ENCODE data around the gene RSL24D1.

RSL24D1 gene

DNA sequence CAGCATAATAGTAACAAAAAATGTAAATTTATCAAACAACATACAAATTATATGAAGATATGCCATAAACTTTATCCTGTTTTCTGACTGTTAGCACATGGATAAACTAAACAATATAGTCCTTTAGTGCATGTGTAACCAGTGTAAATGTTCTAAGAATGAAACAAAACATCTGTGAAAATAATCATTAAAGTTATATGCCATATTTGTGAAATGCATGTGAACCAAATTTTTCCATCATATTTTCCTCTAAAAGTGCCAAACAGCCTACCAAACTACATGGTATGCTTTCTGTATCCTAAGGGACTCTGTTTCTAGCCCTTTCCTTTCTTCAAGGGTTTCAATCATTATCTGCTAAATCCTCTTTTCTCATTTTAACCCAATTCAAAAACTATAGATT is 23.9 kb upstream of the RSL24D1 start:
- in situ Hi-C loops (cut with HindIII; ENCODE audit: low sequenced_read_pairs) = no loop called here
- TF ChIP-seq, protein P1, sequence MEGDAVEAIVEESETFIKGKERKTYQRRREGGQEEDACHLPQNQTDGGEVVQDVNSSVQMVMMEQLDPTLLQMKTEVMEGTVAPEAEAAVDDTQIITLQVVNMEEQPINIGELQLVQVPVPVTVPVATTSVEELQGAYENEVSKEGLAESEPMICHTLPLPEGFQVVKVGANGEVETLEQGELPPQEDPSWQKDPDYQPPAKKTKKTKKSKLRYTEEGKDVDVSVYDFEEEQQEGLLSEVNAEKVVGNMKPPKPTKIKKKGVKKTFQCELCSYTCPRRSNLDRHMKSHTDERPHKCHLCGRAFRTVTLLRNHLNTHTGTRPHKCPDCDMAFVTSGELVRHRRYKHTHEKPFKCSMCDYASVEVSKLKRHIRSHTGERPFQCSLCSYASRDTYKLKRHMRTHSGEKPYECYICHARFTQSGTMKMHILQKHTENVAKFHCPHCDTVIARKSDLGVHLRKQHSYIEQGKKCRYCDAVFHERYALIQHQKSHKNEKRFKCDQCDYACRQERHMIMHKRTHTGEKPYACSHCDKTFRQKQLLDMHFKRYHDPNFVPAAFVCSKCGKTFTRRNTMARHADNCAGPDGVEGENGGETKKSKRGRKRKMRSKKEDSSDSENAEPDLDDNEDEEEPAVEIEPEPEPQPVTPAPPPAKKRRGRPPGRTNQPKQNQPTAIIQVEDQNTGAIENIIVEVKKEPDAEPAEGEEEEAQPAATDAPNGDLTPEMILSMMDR (IDR thresholded peaks at IDR 0.05; ENCODE audit: low read depth, low read length, missing control alignments) = no peak
- H3K4me3 ChIP-seq (ENCODE audit: low read depth, low read length) = no peak overlapping the region
- DNase-seq (ENCODE audit: low read depth) = no peak

DNA sequence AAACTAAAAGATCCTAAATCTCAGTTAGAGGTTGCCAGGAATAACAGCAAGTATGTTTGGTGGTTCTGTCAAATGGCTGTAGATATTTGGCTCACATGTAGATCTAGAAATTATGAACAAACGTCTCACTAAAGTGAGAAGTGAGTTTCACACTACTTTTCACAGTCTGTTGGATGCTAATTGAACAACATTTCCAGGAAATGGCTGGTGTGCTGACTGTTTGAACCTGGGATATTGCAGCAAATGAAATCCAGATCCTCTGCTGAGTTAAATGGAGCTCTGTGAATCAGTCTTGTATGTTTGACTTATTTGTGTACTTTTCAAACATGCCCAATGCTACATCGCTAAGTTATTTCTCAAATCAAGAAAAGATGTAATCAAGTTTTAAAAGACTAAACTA is 21.3 kb upstream of the RSL24D1 start:
- DNase-seq (ENCODE audit: low read depth) = no peak
- in situ Hi-C loops (cut with HindIII; ENCODE audit: low sequenced_read_pairs) = loop anchor here (10.0 kb wide), 2 partner anchors 97 to 167 kb away; partner anchors contain the start of genes PIGB and PIGBOS1
- no peak overlapping the region for H3K4me3 ChIP-seq (ENCODE audit: low read depth, low read length)
- TF ChIP-seq, protein P1 (IDR thresholded peaks at IDR 0.05; ENCODE audit: low read depth, low read length, missing control alignments) = no peak

DNA sequence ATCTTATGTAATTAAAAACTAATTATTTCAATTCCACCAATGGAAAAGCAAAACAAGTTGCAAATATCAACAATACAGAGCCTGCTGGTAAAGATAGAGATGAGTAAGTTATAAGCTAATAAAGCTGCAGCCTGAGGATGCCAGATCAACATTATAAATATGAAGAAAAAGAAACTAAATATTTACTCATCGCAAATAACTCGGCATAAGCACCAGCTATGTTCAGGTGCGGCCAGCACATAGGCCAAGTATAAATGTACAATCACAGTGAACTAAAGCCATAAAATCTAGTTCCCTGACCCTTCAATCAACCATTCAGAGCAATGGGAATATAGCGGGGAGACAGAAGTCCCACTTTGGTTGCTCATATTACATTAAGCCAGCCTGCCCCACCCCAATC is 7.7 kb upstream of the RSL24D1 start:
- TF ChIP-seq, protein P1 (IDR thresholded peaks at IDR 0.05; ENCODE audit: low read depth, low read length, missing control alignments) = no peak
- in situ Hi-C loops (cut with HindIII; ENCODE audit: low sequenced_read_pairs) = no loop called here
- DNase-seq (ENCODE audit: low read depth) = no peak
- no peak overlapping the region for H3K4me3 ChIP-seq (ENCODE audit: low read depth, low read length)

DNA sequence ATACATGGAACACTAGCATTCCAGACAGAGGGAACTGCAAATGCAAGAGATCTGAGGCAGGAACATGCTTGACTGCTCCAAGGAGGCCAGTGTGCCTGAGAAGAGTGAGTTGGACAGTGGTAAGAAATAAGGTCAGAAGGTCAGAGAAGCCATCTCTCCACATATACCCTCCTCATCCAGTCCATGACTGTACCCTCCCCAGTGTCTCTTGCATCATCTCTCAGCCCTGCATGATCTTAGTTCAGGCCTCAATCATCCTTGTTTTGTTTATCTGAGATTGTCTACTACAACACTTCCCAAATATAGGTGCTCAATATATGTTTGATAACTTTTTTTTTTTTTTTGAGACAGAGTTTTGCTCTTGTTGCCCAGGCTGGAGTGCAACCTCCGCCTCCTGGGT is 5.5 kb upstream of the RSL24D1 start:
- no peak for DNase-seq (ENCODE audit: low read depth)
- in situ Hi-C loops (cut with HindIII; ENCODE audit: low sequenced_read_pairs) = no loop called here
- TF ChIP-seq, protein P1 (IDR thresholded peaks at IDR 0.05; ENCODE audit: low read depth, low read length, missing control alignments) = no peak
- H3K4me3 ChIP-seq (ENCODE audit: low read depth, low read length) = no peak overlapping the region

DNA sequence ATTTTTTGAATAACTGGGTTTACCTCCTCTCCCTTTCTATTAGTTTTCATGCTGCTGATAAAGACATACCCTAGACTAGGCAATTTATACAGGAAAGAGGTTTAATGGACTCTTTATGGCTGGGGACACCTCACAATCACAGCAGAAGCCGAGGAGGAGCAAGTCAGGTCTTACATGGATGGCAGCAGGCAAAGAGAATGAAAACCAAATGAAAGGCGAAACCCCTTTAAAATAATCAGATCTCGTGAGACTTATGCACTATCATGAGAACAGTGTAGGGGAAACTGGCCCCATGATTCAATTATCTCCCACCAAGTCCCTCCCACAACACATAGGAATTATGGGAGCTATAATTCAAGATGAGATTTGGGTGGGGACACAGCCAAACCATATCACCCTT is 2.0 kb upstream of the RSL24D1 start:
- no peak for DNase-seq (ENCODE audit: low read depth)
- TF ChIP-seq, protein P1 (IDR thresholded peaks at IDR 0.05; ENCODE audit: low read depth, low read length, missing control alignments) = no peak
- no peak overlapping the region for H3K4me3 ChIP-seq (ENCODE audit: low read depth, low read length)
- in situ Hi-C loops (cut with HindIII; ENCODE audit: low sequenced_read_pairs) = no loop called here

DNA sequence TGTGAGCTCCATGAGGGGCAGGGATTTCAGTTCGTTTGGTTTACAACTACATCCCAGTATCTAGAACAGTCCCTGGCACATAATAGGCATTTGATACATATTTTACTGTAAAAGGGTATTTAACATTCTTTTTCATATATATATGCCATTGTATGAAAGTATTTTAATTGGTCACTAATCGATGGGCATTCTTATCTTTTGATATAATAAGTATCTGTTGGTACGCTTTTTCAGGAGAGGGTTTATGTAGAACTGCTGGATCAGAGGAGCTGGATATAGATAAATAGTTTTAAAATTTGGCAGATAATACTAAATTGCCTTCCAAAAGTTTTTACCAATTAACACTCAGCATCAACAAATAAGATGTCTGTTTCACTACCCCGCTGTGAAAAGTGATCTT is 978 bp upstream of the RSL24D1 start:
- peak overlapping the region; percentile 97 for H3K4me3 ChIP-seq (ENCODE audit: low read depth, low read length)
- no peak for DNase-seq (ENCODE audit: low read depth)
- TF ChIP-seq, protein P1 (IDR thresholded peaks at IDR 0.05; ENCODE audit: low read depth, low read length, missing control alignments) = no peak
- in situ Hi-C loops (cut with HindIII; ENCODE audit: low sequenced_read_pairs) = no loop called here

DNA sequence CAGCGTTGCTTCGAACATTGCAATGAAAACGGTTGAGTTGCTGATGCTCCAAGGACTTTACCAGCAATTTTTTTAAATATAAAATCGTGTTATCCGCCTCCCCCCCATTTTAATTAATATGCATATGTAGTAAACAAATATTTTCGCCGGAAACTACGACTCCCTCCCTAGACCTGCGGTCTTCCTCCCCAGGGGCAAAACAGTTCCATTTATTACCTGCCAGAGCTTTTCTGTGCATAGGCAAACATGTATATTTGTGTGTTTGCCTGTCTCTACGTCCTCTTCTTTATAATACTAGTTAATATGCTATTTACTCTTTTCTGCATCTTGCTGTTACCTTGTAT is 593 bp upstream of the RSL24D1 start:
- in situ Hi-C loops (cut with HindIII; ENCODE audit: low sequenced_read_pairs) = no loop called here
- H3K4me3 ChIP-seq (ENCODE audit: low read depth, low read length) = peak overlapping the region; percentile 97
- TF ChIP-seq, protein P1 (IDR thresholded peaks at IDR 0.05; ENCODE audit: low read depth, low read length, missing control alignments) = no peak
- DNase-seq (ENCODE audit: low read depth) = no peak

Data from astrocyte of the cerebellum (primary cell).